Measurements from ENCODE around the gene SERGEF.

DNA sequence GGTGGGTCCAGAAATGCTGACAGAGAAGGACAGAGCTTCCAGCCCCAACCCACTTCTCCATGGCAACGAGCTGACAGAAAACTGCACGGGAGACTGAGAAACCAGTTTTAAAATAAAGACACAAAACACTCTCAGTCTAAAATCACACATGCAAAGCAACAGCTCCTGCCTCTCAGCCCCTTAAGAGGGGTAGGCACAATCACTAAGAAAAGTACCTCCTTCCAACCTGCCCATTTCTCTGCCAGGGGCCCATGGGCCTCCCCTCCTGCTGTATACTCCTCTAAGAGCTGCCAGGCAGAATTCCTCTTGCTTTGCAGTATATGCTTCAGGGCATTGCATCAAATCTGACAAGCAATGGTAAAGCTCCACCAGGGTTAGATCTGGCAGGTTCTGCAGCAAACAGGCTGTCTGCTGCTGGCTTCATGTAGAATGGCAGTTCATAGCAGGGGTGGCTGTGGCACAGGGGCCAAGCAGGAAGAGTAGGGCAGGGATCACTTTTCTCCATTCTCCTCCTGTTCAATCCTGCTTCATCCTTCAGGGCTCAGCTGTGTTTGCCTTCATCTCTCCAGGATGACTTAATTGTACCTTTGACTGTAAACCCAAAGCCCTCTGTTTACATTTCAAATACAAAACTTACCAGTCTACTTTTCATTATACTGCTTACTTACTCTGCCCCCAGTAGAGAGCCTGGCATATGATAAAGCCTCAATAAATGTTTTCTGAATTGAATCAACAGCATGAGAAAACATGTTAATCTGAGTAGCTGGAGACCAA lies 200.6 kb downstream of the SERGEF start:
- TF ChIP-seq FOXO1 (CRISPR knock-in tag; IDR thresholded peaks at IDR 0.05) (no peak), MAZ (IDR thresholded peaks at IDR 0.05; ENCODE audit: borderline replicate concordance, low read depth, low read length) (no peak), MAZ (CRISPR knock-in tag; IDR thresholded peaks at IDR 0.05; ENCODE audit: low read depth) (no peak), CREB1 (IDR thresholded peaks at IDR 0.05) (no peak), CREB1 (CRISPR knock-in tag; IDR thresholded peaks at IDR 0.05) (no peak), PAX8 (CRISPR knock-in tag; IDR thresholded peaks at IDR 0.05; ENCODE audit: borderline replicate concordance) (no peak), POLR2A (IDR thresholded peaks at IDR 0.05; ENCODE audit: insufficient read depth in 1 of 2, low read depth in 2 of 2, low read length in 2 of 2) (no peak), GABPA (IDR thresholded peaks at IDR 0.05; ENCODE audit: low read depth, low read length) (no peak), GABPA (CRISPR knock-in tag; IDR thresholded peaks at IDR 0.05; ENCODE audit: low read depth) (no peak)
- TF ChIP-seq, protein P1, sequence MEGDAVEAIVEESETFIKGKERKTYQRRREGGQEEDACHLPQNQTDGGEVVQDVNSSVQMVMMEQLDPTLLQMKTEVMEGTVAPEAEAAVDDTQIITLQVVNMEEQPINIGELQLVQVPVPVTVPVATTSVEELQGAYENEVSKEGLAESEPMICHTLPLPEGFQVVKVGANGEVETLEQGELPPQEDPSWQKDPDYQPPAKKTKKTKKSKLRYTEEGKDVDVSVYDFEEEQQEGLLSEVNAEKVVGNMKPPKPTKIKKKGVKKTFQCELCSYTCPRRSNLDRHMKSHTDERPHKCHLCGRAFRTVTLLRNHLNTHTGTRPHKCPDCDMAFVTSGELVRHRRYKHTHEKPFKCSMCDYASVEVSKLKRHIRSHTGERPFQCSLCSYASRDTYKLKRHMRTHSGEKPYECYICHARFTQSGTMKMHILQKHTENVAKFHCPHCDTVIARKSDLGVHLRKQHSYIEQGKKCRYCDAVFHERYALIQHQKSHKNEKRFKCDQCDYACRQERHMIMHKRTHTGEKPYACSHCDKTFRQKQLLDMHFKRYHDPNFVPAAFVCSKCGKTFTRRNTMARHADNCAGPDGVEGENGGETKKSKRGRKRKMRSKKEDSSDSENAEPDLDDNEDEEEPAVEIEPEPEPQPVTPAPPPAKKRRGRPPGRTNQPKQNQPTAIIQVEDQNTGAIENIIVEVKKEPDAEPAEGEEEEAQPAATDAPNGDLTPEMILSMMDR (CRISPR knock-in tag; IDR thresholded peaks at IDR 0.05): no peak
